Esophagus mucosa (tissue), 1 donor: ENCODE results near the gene TMEM183A. TPM values are rescaled to one million over a fixed set of nuclear protein-coding genes. Genes with fewer than 3 reads are reported as not detected.
A peak's percentile ranks its signal among the peaks of the same experiment; 100 is the strongest.

Source experiments
- ATAC-seq: fragments of 200-7000 bp; cut with Tn5 transposase; one replicate; pipeline ENCODE4 v1.9.1; 2020
- total RNA-seq: library from RNA; stranded (reverse); gene quantifications from one replicate; pipeline ENCODE4 v1.2.4, GENCODE V29; 2023
- donor health status: DM: yes; HTN: yes; CAD: no.

The TMEM183A gene
- total RNA-seq, 1 donor from 2014 or later, result 54.3 TPM

GRCh38 chr1:203046984-203047630 is 39.9 kb downstream of the TMEM183A start:
- peak; percentile 61 for ATAC-seq

GRCh38 chr1:203048086-203048485 is 40.9 kb downstream of the TMEM183A start:
- ATAC-seq, result no peak

GRCh38 chr1:203048555-203049051 is 41.4 kb downstream of the TMEM183A start:
- peak; percentile 30 for ATAC-seq

GRCh38 chr1:203049077-203049476 is 41.9 kb downstream of the TMEM183A start:
- no peak for ATAC-seq

DNA sequence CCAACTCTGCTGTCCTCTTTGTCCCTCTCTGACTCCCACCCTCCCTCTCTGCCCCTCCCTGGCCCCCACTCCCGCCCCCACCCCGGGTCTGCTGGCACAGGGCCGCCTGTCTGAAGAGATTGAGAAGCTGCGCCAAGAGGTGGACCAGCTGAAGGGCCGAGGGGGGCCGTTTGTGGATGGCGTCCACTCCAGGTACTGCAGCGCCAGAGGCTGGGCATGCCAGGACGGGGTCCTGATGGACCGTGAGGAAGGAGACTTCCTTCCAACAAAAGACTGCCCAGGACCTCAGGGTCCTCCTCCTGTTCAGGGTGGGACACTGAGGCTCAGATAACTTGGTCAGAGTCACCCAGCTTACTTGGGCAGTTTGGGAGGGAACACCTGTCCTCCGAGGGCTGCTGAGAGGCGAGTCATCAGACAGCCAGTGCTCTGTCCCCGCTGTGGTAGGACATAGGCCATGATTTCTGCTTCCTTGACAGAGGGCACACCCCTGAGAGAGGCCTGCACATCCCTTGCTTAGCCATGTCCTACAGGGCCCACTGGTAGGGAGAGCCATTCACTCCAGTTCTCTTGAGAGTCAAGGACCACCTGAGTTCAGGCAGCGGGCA is 42.5 kb downstream of the TMEM183A start:
- no peak for ATAC-seq

DNA sequence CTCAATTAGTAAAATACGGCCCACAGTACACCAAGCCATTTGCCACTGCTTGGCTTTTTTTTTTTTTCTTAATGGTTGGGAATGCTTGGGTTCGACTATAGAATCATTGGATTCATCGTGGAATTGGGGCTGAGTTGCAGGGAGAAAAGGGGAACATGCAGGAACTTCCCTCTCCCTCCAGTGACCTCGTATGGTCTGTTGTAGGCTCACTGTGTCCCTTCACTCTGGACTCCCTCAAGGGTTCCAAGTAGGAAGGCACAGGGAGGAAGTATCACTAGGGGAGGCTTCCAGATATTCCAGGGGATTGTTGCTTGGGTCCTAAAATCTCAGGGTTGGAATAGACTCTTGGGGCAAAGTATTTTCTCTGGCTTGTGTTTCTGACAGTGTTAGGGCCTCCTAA is 43.7 kb downstream of the TMEM183A start:
- no peak for ATAC-seq

- ATAC-seq, result no peak
Measured at GRCh38 chr1:203051841-203052324, 44.7 kb downstream of the TMEM183A start.

GRCh38 chr1:203052601-203053000 is 45.4 kb downstream of the TMEM183A start:
- no peak for ATAC-seq

GRCh38 chr1:203054184-203054583 is 47.0 kb downstream of the TMEM183A start:
- no peak for ATAC-seq

DNA sequence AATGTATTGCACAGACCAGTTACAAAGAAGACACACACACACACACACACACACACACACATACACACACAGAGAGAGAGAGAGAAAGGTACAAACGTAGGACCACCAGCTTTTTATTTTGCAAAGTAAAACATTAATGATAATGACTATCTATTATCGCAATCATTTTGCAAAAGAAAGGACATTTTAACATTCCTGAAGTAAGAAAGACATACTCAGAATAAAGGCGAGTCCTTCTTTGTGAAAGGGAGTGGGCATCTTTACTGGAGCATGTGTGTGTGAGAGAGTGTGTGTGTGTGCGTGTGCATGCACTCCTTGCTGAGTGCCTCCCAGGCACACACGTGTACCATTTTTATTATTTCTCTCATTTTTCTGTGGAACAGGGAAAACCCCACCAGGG is 47.5 kb downstream of the TMEM183A start:
- ATAC-seq, result no peak

DNA sequence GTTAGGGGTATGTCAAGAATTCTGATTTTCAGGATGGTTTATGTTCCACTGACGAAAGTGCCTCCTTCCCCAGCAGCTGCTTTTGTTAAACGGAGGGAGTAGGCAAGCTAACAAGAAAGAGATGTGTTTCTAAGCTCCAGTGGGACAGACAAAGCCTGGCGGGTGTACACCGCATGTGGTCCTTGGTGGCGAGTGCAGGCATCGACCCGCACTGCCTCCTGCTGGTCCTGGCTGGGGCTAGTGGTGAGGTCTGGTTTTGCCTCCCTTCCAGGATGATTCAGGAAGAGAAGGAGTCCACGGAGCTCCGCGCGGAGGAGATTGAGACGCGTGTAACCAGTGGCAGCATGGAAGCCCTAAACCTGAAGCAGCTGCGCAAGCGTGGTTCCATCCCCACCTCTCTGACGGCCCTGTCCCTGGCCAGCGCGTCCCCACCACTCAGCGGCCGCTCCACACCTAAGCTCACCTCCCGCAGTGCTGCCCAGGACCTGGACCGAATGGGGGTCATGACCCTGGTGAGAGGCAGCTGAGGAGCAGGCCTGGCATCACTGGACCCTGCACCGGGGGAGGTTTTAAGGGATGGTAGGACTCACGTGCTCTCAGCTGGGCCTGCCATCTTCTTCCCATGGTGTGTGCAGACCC is 48.1 kb downstream of the TMEM183A start:
- ATAC-seq, result no peak

DNA sequence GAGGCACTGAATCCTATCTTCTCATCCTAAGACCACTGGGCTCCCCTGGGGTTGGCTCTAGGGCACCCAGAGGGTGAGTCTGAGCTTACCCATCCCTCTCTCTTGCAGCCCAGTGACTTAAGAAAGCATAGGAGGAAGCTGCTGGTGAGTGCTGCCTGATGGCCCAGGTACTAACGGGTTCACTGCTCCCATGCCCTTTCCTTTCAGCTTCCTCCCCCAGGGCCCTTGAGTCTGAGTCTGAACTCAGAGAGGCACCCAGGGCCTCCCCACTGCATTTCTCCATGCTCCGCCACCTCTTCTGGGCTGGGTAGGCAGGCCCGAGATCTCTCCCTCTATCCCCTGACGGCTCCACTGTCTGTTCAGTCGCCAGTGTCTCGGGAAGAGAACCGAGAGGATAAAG is 48.8 kb downstream of the TMEM183A start:
- ATAC-seq, result no peak

GRCh38 chr1:203056516-203056915 is 49.3 kb downstream of the TMEM183A start:
- no peak for ATAC-seq

- ATAC-seq, result no peak
Measured at GRCh38 chr1:203057911-203058675, 50.9 kb downstream of the TMEM183A start.

DNA sequence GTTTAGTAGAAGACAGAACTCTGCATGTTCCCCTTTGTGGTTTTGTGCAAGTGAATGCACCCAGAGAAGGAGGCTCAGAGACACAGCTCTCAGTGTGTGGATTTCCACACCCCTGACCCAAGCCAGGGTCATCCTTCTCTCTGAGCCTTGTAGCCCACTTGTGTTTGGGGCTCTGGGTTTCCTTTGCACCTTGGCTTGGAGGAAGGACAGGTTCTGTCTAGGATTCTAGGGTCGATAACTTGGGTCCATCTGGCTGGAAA is 51.4 kb downstream of the TMEM183A start:
- ATAC-seq, result no peak

DNA sequence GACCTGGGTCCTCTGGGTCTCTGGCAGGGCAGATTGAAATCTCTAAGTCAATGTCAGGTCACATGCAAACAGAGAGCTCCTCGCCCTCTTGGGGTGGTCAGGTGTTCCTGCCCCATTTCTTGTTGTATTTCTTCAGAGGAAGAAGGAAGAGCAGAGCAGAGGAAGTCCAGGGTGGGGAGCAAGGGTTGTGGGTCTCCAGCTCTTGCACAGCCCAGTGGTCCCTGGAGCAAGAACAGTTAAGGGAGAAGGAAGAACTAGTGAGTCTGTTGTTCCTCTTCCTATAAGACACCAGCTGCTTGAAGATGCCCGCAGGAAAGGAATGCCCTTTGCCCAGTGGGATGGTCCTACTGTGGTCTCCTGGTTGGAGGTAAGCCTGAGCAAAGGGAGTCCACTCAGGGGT is 52.3 kb downstream of the TMEM183A start:
- ATAC-seq, result no peak

DNA sequence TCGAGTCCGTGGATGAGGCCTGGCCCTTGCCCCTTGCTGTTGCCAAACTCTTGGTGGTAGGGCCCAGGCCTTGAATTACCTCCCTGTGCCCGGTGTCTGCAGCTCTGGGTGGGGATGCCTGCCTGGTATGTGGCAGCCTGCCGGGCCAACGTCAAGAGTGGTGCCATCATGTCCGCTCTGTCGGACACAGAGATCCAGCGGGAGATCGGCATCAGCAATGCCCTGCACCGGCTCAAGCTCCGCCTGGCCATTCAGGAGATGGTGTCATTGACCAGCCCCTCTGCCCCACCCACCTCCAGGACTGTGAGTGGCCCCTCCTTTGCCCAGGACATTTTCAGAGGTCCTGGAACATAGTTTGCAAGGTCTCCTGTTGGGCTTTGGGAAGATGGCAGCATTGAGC is 52.9 kb downstream of the TMEM183A start:
- no peak for ATAC-seq

- ATAC-seq, result no peak
Measured at GRCh38 chr1:203063287-203063686, 56.1 kb downstream of the TMEM183A start.

GRCh38 chr1:203065191-203065590 is 58.0 kb downstream of the TMEM183A start:
- no peak for ATAC-seq

DNA sequence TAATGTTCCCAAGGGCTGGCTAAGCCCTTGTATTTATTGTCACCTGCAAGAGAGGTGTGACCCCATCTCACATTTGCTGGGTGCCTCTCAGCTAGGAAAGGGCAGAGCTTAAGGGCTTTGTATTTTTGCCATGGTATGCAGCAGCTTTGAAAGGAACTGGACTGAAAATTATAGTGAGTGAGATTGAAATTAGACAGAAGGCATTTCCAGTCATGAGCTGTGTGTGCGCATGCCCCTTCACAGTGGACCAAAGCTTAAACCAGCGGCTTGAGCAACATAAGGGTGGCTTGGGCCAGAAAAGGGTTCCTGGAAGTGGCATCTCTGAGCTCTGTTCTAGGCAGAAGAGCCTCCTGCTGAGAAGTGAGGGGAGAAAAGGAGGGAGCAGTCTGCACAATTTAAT is 58.8 kb downstream of the TMEM183A start:
- ATAC-seq, result no peak

GRCh38 chr1:203066965-203067364 is 59.8 kb downstream of the TMEM183A start:
- ATAC-seq, result no peak

GRCh38 chr1:203069030-203069747 is 62.0 kb downstream of the TMEM183A start:
- peak; percentile 31 for ATAC-seq
